H9 (cell line): ENCODE data around the gene DICER1. TPM values are rescaled to one million over a fixed set of nuclear protein-coding genes. Genes with fewer than 3 reads are reported as not detected.

Source experiments
- DNase-seq: peaks from one replicate; pipeline ENCODE4 v3.0.0-alpha.2; 2017
- H2AFZ ChIP-seq: one replicate; pipeline ENCODE4 v1.6.1; 2013; ENCODE audit warnings: mild to moderate bottlenecking, low read length, control low read depth, moderate library complexity
- H2AK5ac ChIP-seq: 2 replicates; pipeline ENCODE4 v1.6.1; 2013; ENCODE audit warnings: low read length, control low read depth, mixed read lengths; ENCODE audit not compliant: insufficient read length
- H2BK120ac ChIP-seq: one replicate; pipeline ENCODE4 v1.6.1; 2013; ENCODE audit warnings: low read depth, mild to moderate bottlenecking, low read length, control low read depth, inconsistent platforms; ENCODE audit not compliant: poor library complexity, severe bottlenecking
- H2BK12ac ChIP-seq: 2 replicates; pipeline ENCODE4 v1.6.1; 2013; ENCODE audit warnings: low read length, control low read depth, mixed read lengths, low read depth; ENCODE audit not compliant: insufficient read length
- H2BK15ac ChIP-seq: 2 replicates; pipeline ENCODE4 v1.6.1; 2013; ENCODE audit warnings: low read depth, low read length, control low read depth
- H2BK20ac ChIP-seq: one replicate; pipeline ENCODE4 v1.6.1; 2013; ENCODE audit warnings: low read depth, mild to moderate bottlenecking, low read length, control low read depth, inconsistent platforms; ENCODE audit not compliant: poor library complexity, severe bottlenecking
- H2BK5ac ChIP-seq: 2 replicates; pipeline ENCODE4 v1.6.1; 2013; ENCODE audit warnings: low read length, control low read depth, mixed read lengths; ENCODE audit not compliant: insufficient read length
- H3K14ac ChIP-seq: 2 replicates; pipeline ENCODE4 v1.6.1; 2013; ENCODE audit warnings: low read length, control low read depth; ENCODE audit not compliant: insufficient read depth
- H3K18ac ChIP-seq: 2 replicates; pipeline ENCODE4 v1.6.1; 2013; ENCODE audit warnings: low read depth, mild to moderate bottlenecking, mixed read lengths, low read length, control low read depth; ENCODE audit not compliant: insufficient read length
- H3K23ac ChIP-seq: 2 replicates; pipeline ENCODE4 v1.6.1; 2013; ENCODE audit warnings: low read length, control low read depth, mixed read lengths, low read depth; ENCODE audit not compliant: insufficient read length
- H3K23me2 ChIP-seq: 2 replicates; pipeline ENCODE4 v1.6.1; 2013; ENCODE audit warnings: low read depth, mild to moderate bottlenecking, mixed read lengths, low read length, control low read depth; ENCODE audit not compliant: insufficient read length, poor library complexity, severe bottlenecking
- H3K27ac ChIP-seq: 2 replicates; pipeline ENCODE4 v1.5.1; 2013; ENCODE audit warnings: low read length, control low read depth, mixed read lengths, low read depth; ENCODE audit not compliant: insufficient read length
- H3K27me3 ChIP-seq: 2 replicates; pipeline ENCODE4 v1.6.1; 2013; ENCODE audit warnings: low read length, control low read depth, inconsistent platforms; ENCODE audit not compliant: insufficient read depth
- H3K4ac ChIP-seq: 2 replicates; pipeline ENCODE4 v1.6.1; 2013; ENCODE audit warnings: low read depth, mild to moderate bottlenecking, control low read depth, inconsistent platforms, low read length, moderate library complexity
- H3K4me1 ChIP-seq: 2 replicates; pipeline ENCODE4 v1.6.1; 2013; ENCODE audit warnings: low read length, control low read depth, inconsistent platforms; ENCODE audit not compliant: insufficient read depth
- H3K4me2 ChIP-seq: 2 replicates; pipeline ENCODE4 v1.6.1; 2013; ENCODE audit warnings: low read length, control low read depth, mixed read lengths; ENCODE audit not compliant: insufficient read length, insufficient read depth
- H3K56ac ChIP-seq: 2 replicates; pipeline ENCODE4 v1.6.1; 2013; ENCODE audit warnings: low read depth, mild to moderate bottlenecking, mixed read lengths, low read length, control low read depth; ENCODE audit not compliant: insufficient read length
- H3K79me1 ChIP-seq: 2 replicates; pipeline ENCODE4 v1.6.1; 2013; ENCODE audit warnings: low read depth, mild to moderate bottlenecking, moderate library complexity, low read length, control low read depth, inconsistent platforms; ENCODE audit not compliant: insufficient read depth, poor library complexity, severe bottlenecking
- H3K79me2 ChIP-seq: 2 replicates; pipeline ENCODE4 v1.6.1; 2013; ENCODE audit warnings: low read length, control low read depth, inconsistent platforms; ENCODE audit not compliant: insufficient read depth
- H3K9ac ChIP-seq: 2 replicates; pipeline ENCODE4 v1.6.1; 2013; ENCODE audit warnings: low read length, control low read depth, mixed read lengths; ENCODE audit not compliant: insufficient read length; ENCODE audit errors: extremely low read depth
- H3K9me3 ChIP-seq: one replicate; pipeline ENCODE4 v1.6.1; 2013; ENCODE audit warnings: low read depth, low read length, inconsistent platforms; ENCODE audit not compliant: control insufficient read depth
- H3T11ph ChIP-seq: one replicate; pipeline ENCODE4 v1.6.1; 2013; ENCODE audit warnings: mild to moderate bottlenecking, low read length, control low read depth, inconsistent platforms
- H4K20me1 ChIP-seq: one replicate; pipeline ENCODE4 v1.6.1; 2013; ENCODE audit not compliant: control insufficient read depth, insufficient read length, insufficient read depth
- H4K5ac ChIP-seq: 2 replicates; pipeline ENCODE4 v1.6.1; 2013; ENCODE audit warnings: low read depth, mild to moderate bottlenecking, mixed read lengths, low read length, control low read depth; ENCODE audit not compliant: insufficient read length
- H4K8ac ChIP-seq: replicated peaks from 2 replicates; pipeline ENCODE4 v1.6.1; 2013; ENCODE audit warnings: low read length, control low read depth, mixed read lengths, low read depth; ENCODE audit not compliant: insufficient read length
- H4K91ac ChIP-seq: 2 replicates; pipeline ENCODE4 v1.6.1; 2013; ENCODE audit warnings: low read depth, mild to moderate bottlenecking, moderate library complexity, mixed read lengths, low read length, control low read depth; ENCODE audit not compliant: insufficient read length
- H3K27ac Mint-ChIP-seq, 3 experiments: 2 replicates in 2 of 3; 3 replicates in 1 of 3; pipeline ENCODE4 v1.8.0; 2020 to 2021; ENCODE audit warnings: mixed read lengths in 3 of 3, mild to moderate bottlenecking in 1 of 3, moderate library complexity in 1 of 3
- H3K27me3 Mint-ChIP-seq: 2 replicates; pipeline ENCODE4 v1.8.0; 2021; ENCODE audit warnings: low read depth, mild to moderate bottlenecking, moderate library complexity, mixed read lengths
- H3K36me3 Mint-ChIP-seq, 3 experiments: 2 replicates in 2 of 3; 3 replicates in 1 of 3; pipeline ENCODE4 v1.8.0; 2020 to 2021; ENCODE audit warnings: low read depth in 3 of 3, mixed read lengths in 3 of 3; ENCODE audit not compliant: insufficient read depth in 1 of 3
- H3K4me1 Mint-ChIP-seq, 2 experiments: 2 replicates each; pipeline ENCODE4 v1.8.0; 2020; ENCODE audit warnings: mixed read lengths in 2 of 2
- H3K4me3 Mint-ChIP-seq, 2 experiments: 2 replicates in 1 of 2; 3 replicates in 1 of 2; pipeline ENCODE4 v1.8.0; 2020 to 2021; ENCODE audit warnings: mild to moderate bottlenecking in 2 of 2, mixed read lengths in 2 of 2, moderate library complexity in 1 of 2
- H3K9me3 Mint-ChIP-seq, 2 experiments: 2 replicates in 1 of 2; 3 replicates in 1 of 2; pipeline ENCODE4 v1.8.0; 2020; ENCODE audit warnings: mild to moderate bottlenecking in 2 of 2, mixed read lengths in 2 of 2, moderate library complexity in 1 of 2
- CTCF ChIP-seq: fragments of 200-600 bp; sonication (generic); conservative IDR thresholded peaks from 3 replicates; pipeline ENCODE4 v1.8.0; 2021; ENCODE audit warnings: antibody characterized with exemption, mild to moderate bottlenecking
- WGBS: extraction: QIAGEN DNeasy Blood & Tissue Kit; methylation state at CpG from one replicate; pipeline ENCODE4 v1.1.7; 2013; ENCODE audit warnings: missing lambda C conversion rate, low lambda C conversion rate, mixed read lengths; ENCODE audit not compliant: insufficient read length; ENCODE audit errors: extremely low coverage; 5-methylcytosine and 5-hydroxymethylcytosine counted together
- total RNA-seq: library from RNA; stranded (reverse); gene quantifications from 2 replicates; pipeline ENCODE4 v1.2.1, GENCODE V29; 2021

Gene DICER1
- total RNA-seq, 1 experiment from 2014 or later: 57.0 TPM

GRCh38 chr14:95039993-95040348 lies 117.4 kb downstream of the DICER1 start:
- no peaks in the 10 kb centered on the region for H3K79me1 ChIP-seq
- H2AK5ac ChIP-seq: no peak overlapping the region
- H3K27me3 ChIP-seq: no peaks in the 10 kb centered on the region
- H3K56ac ChIP-seq: no peak overlapping the region
- no peak overlapping the region; the same call in 1 of the 2 replicates for H3K14ac ChIP-seq
- no peak overlapping the region for H3T11ph ChIP-seq
- no peak overlapping the region for H3K4me2 ChIP-seq
- Mint-ChIP-seq H3K9me3 (no peaks in the 10 kb centered on the region), H3K4me1 (peaks cover 5 to 7% of the 10 kb centered on the region in 2 experiments), H3K36me3 (no peaks in the 10 kb centered on the region), H3K27ac (0 out of 7 replicates have a peak overlapping the region, but pooled peaks of 1 of the 3 experiments have one; percentile 24), H3K27me3 (peaks cover 38% of the 10 kb centered on the region), H3K4me3 (no peak overlapping the region)
- no peak overlapping the region for H3K27ac ChIP-seq
- H2BK120ac ChIP-seq: no peak overlapping the region
- H2AFZ ChIP-seq: no peak overlapping the region
- H4K8ac ChIP-seq: no peak overlapping the region
- no peak overlapping the region for H4K91ac ChIP-seq
- no peak overlapping the region for H4K5ac ChIP-seq
- no peaks in the 10 kb centered on the region for H4K20me1 ChIP-seq
- no peak overlapping the region for H3K18ac ChIP-seq
- no peak overlapping the region for H2BK15ac ChIP-seq
- no peaks in the 10 kb centered on the region for H3K79me2 ChIP-seq
- no peak for TF ChIP-seq CTCF
- no peak overlapping the region for H3K9ac ChIP-seq
- DNase-seq: no peak
- no peaks in the 10 kb centered on the region for H3K4me1 ChIP-seq
- no peaks in the 10 kb centered on the region for H3K9me3 ChIP-seq
- no peaks in the 10 kb centered on the region for H3K23me2 ChIP-seq
- no CpG with 5 or more reads among the region's 4 CpGs for WGBS
- H2BK20ac ChIP-seq: no peak overlapping the region
- no peak overlapping the region for H2BK12ac ChIP-seq
- H3K4ac ChIP-seq: no peak overlapping the region
- H2BK5ac ChIP-seq: no peak overlapping the region
- H3K23ac ChIP-seq: no peak overlapping the region
